ENCODE results near the gene BLOC1S5. TPM values are rescaled to one million over a fixed set of nuclear protein-coding genes. Genes with fewer than 3 reads are reported as not detected.

The BLOC1S5 gene
- polyA plus RNA-seq, 1 of the 3 experiments (the other 2 are of a cell fraction) = 4.4 TPM

DNA sequence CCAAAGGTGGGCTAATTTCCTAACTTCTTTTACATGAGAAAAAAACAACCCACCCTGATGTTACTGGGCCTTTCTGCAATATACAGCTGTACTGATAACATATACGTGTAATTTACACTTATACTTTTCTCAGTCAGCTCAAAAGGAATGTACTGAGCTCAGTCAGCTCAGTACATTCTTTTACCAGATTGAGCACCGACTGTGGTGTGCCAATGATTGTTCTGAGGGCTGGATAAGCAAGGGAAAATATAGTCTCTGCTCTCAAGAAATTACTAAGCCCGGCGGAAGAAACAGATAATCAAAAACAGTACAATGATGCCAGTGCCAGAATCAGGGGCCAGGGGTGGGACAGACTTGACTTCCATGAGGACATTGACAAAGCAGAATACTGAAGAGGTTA lies 10.0 kb upstream of the BLOC1S5 start:
- Histone ChIP-seq H3K4me3 (ENCODE audit: low read depth in 2 of 2, low read length in 1 of 2) (no peak overlapping the region), H3K79me2 (ENCODE audit: insufficient read depth) (no peaks in the 10 kb centered on the region), H3K9ac (no peak overlapping the region), H2AFZ (ENCODE audit: low read depth) (no peak overlapping the region), H3K4me1 (ENCODE audit: control insufficient read depth in 1 of 2, insufficient read depth in 2 of 2, low read depth in 1 of 2, low read length in 1 of 2) (0 out of 4 replicates have a peak, but pooled peaks cover 0 to 4% of the 10 kb centered on the region in 2 experiments), H3K9me2 (no peaks in the 10 kb centered on the region), H3K9me3 (no peaks in the 10 kb centered on the region), H3K27me3 (ENCODE audit: insufficient read depth) (no peaks in the 10 kb centered on the region), H3K27ac (ENCODE audit: low read depth in 2 of 2, low read length in 1 of 2) (no peak overlapping the region), H3F3A (replicated peaks; ENCODE audit: insufficient read depth) (no peaks in the 10 kb centered on the region), H3K4me2 (no peak overlapping the region), H3K36me3 (replicated peaks in 1 of 2; ENCODE audit: control insufficient read depth in 1 of 2, insufficient read depth in 2 of 2, low read length in 1 of 2) (peaks cover 0 to 4% of the 10 kb centered on the region in 2 experiments), H4K20me1 (ENCODE audit: insufficient read depth) (no peaks in the 10 kb centered on the region)
- no peak for DNase-seq
- ChIA-PET POLR2A (no interaction called here), CTCF (interaction anchor here (1.2 kb wide), 1 partner anchor 10 kb away, joined by 3 read pairs; no protein-coding TSS in a partner anchor)
- TF ChIP-seq ELF1 (IDR thresholded peaks at IDR 0.05) (no peak), RCOR1 (IDR thresholded peaks at IDR 0.05; ENCODE audit: low read length) (no peak), TCF12 (IDR thresholded peaks at IDR 0.05) (no peak), YY1 (IDR thresholded peaks at IDR 0.05; ENCODE audit: low read depth) (no peak), CTCF (IDR thresholded peaks at IDR 0.05) (no peak), RFX5 (IDR thresholded peaks at IDR 0.05; ENCODE audit: low read length) (no peak), FOXM1 (IDR thresholded peaks at IDR 0.05; ENCODE audit: low read depth) (no peak), SIN3A (IDR thresholded peaks at IDR 0.05; ENCODE audit: borderline replicate concordance, low read depth, low read length) (no peak), MEF2A (IDR thresholded peaks at IDR 0.05; ENCODE audit: borderline replicate concordance, low read depth) (no peak)
- TF ChIP-seq, protein P1, sequence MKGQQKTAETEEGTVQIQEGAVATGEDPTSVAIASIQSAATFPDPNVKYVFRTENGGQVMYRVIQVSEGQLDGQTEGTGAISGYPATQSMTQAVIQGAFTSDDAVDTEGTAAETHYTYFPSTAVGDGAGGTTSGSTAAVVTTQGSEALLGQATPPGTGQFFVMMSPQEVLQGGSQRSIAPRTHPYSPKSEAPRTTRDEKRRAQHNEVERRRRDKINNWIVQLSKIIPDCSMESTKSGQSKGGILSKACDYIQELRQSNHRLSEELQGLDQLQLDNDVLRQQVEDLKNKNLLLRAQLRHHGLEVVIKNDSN (IDR thresholded peaks at IDR 0.05; ENCODE audit: borderline replicate concordance, low read depth) = no peak
- 81% methylated on average over 4 of the region's 4 CpGs for WGBS (ENCODE audit: low lambda C conversion rate)

DNA sequence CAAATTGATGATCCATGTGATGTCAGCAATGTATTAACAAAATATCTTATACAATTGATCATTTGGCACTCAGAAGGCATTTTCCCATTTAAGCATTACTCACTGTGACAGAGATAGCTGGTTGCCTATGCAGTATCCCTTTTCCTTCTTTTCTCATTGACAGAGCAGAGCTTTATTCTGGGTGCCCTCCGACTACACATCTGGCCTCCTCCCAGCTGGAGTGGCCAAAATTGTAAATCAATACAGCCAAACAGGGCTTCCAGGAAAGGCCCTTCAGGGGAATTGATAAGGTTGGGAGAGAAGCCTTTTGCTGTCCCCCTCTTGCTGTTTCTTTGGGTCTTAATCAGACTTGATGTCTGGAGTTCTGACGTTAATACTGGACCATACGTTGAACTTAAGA lies 9.6 kb upstream of the BLOC1S5 start:
- TF ChIP-seq RXRA (IDR thresholded peaks at IDR 0.05; ENCODE audit: borderline replicate concordance, low read depth) = no peak
- TF ChIP-seq JUND (IDR thresholded peaks at IDR 0.05) = no peak
- no peak for TF ChIP-seq TAF1 (IDR thresholded peaks at IDR 0.05; ENCODE audit: borderline replicate concordance, low read depth, low read length)
- TF ChIP-seq REST (IDR thresholded peaks at IDR 0.05; ENCODE audit: low read depth, low read length) = no peak
- no peak for TF ChIP-seq MEF2A (IDR thresholded peaks at IDR 0.05; ENCODE audit: borderline replicate concordance, low read depth)
- no peak for TF ChIP-seq POLR2AphosphoS5 (IDR thresholded peaks at IDR 0.05; ENCODE audit: low read depth, low read length)
- TF ChIP-seq FOXJ3 (CRISPR knock-in tag; IDR thresholded peaks at IDR 0.05) = no peak
- TF ChIP-seq RCOR1 (IDR thresholded peaks at IDR 0.05; ENCODE audit: low read length) = no peak
- no peak for TF ChIP-seq FOSL2 (IDR thresholded peaks at IDR 0.05; ENCODE audit: borderline replicate concordance, low read depth)
- TF ChIP-seq ELF1 (IDR thresholded peaks at IDR 0.05) = no peak
- TF ChIP-seq, protein P1 (IDR thresholded peaks at IDR 0.05; ENCODE audit: borderline replicate concordance, low read depth) = no peak
- TF ChIP-seq SMC3 (IDR thresholded peaks at IDR 0.05; ENCODE audit: low read depth, low read length) = no peak
- no peak for TF ChIP-seq EZH2phosphoT487 (IDR thresholded peaks at IDR 0.05; ENCODE audit: borderline replicate concordance, low read depth)
- no peak for TF ChIP-seq TEAD4 (IDR thresholded peaks at IDR 0.05; ENCODE audit: borderline replicate concordance, insufficient read depth)
- TF ChIP-seq SIN3A (IDR thresholded peaks at IDR 0.05; ENCODE audit: borderline replicate concordance, low read depth, low read length) = no peak
- Histone ChIP-seq H3K4me1 (ENCODE audit: control insufficient read depth in 1 of 2, insufficient read depth in 2 of 2, low read depth in 1 of 2, low read length in 1 of 2) (0 out of 4 replicates have a peak, but pooled peaks cover 0 to 4% of the 10 kb centered on the region in 2 experiments), H3K4me2 (no peak overlapping the region), H4K20me1 (ENCODE audit: insufficient read depth) (no peaks in the 10 kb centered on the region), H3K9me2 (no peaks in the 10 kb centered on the region), H3K79me2 (ENCODE audit: insufficient read depth) (no peaks in the 10 kb centered on the region), H3K27ac (ENCODE audit: low read depth in 2 of 2, low read length in 1 of 2) (no peak overlapping the region), H3F3A (replicated peaks; ENCODE audit: insufficient read depth) (no peaks in the 10 kb centered on the region), H3K9me3 (no peaks in the 10 kb centered on the region), H3K4me3 (ENCODE audit: low read depth in 2 of 2, low read length in 1 of 2) (no peak overlapping the region), H3K36me3 (replicated peaks in 1 of 2; ENCODE audit: control insufficient read depth in 1 of 2, insufficient read depth in 2 of 2, low read length in 1 of 2) (peaks cover 0 to 4% of the 10 kb centered on the region in 2 experiments), H2AFZ (ENCODE audit: low read depth) (no peak overlapping the region), H3K27me3 (ENCODE audit: insufficient read depth) (no peaks in the 10 kb centered on the region), H3K9ac (no peak overlapping the region)
- 69% methylated on average over 3 of the region's 3 CpGs for WGBS (ENCODE audit: low lambda C conversion rate)
- POLR2A ChIA-PET = no interaction called here
- no peak for DNase-seq
- CTCF ChIA-PET = interaction anchor here (1.2 kb wide), 1 partner anchor 9 kb away, joined by 3 read pairs; no protein-coding TSS in a partner anchor

All from SK-N-SH (cell line).